ENCODE results near the gene UBR3.
A peak's percentile ranks its signal among the peaks of the same experiment; 100 is the strongest.
"Not testable (repeated sequence)": the region's sequence is repeated elsewhere in the genome, so short reads cannot be mapped to it uniquely, and the experiment has no call there.

UBR3 gene

DNA sequence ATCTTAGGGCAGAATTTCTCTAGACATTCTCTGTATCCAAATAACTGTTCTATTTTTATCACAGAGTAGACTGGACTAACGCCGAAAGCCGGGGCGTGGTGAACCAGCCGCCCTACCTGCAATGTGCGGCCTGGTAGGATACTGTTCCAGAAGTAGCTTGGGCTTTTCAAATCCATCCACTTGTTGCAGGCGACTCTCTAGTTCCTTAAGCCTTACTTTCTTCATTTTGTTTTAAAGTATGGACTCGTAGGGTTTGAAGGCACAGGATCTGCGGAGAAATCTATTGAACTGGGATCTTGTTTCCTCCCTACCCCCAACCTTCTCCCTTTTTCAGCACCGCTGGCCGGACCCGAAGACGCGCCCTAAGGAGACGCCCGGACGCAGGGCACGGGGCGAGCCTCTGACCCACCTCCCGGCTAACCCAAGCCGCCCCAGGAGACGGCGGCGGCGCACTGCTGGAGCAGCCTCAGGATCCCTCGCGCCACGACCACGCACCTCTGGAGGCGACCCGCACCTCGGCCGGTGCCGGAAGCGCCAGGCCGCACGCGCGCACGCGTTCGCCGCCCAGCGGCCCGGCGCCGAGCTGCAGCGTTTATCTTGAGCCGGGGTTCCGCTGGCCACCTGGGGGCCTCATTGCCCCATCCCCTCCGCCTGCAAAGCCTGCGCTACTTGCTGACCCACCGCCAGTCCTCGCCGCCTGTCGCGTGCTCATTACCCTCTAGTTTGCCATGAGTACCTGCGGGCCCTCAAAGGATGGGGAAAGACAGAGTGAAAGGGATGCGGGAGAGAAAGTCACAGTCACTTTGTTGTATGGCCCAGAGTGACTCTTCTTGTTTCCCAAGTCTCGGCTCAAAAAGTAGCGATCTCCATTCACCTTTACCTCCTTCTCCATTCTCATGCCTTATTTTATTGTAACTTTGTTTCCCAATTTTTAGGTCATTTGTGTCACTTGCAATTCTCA is 2.6 kb upstream of the UBR3 start, which contains the start of gene METTL5:
METTL5 (minus strand) TSS at position 533 of the 961 bp plus-strand sequence; CDS start at position 225, 308 bp downstream.
- peak; percentile 88 for DNase-seq

DNA sequence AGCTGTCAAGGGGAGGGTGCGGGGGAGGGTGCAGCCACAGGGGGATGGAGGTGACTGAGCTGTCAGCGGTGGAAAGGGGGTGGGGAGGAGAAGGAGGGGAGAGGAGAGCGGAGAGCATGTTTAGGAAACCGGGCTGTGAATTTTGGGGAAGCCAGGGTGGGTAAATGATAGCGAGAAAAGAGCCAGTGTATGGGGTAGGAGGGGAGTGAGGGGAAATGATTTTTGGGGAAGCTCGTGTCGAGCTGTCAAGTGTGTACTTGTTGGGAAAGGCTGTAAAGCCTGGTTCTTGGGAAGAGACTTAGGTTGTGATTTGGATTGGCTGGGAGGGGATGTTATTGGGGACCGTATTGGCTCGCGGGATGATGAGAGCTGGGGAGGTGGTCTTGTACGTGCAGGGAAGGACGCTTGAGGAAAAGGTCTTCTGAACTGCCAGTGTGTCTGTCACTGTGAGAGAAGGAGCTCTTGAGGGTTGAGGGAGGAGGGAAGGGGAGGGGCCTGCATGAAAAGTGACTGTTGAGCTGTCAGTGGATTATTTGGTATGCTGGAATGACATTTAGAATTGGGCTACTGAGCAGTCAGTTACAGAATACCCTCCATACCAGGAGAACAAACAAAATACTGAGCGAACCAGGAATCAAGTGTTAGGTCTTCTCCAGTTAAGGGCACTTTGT is 1.0 kb downstream of the UBR3 start:
- DNase-seq, result peak; percentile 45

GRCh38 chr2:169834401-169834800 is 7.1 kb downstream of the UBR3 start:
- DNase-seq, result no peak

DNA sequence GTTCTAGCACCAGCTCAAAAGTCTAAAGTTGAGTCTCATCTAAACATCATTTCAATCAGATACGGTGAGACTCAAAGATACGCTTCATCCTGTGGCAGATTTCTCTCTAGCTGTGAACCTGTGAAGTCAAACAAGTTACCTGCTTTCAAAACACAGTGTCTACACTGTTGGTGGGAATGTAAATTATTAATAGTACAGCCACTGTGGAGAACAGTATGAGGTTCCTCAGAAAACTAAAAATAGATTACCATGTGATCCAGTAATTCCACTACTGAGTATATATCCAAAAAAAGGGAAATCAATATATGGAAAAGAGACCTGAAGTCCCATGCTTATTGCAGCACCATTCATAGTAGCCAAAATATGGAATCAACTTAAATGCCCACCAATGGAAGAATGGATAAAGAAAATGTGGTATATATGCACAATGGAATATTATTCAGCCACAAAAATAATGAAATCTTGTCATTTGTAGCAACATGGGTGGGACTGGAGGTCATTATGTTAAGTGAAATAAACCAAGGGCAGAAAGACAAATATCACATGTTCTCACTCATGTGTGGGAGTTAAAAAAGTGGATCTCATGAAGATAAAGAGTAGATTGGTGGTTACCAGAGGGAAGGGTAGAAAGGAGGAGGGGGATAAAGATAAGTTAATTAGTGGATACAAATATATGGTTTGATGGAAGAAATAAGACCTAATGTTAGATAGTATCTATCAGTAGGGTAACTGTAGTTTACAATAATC is 11.7 kb downstream of the UBR3 start:
- no peak for DNase-seq

DNA sequence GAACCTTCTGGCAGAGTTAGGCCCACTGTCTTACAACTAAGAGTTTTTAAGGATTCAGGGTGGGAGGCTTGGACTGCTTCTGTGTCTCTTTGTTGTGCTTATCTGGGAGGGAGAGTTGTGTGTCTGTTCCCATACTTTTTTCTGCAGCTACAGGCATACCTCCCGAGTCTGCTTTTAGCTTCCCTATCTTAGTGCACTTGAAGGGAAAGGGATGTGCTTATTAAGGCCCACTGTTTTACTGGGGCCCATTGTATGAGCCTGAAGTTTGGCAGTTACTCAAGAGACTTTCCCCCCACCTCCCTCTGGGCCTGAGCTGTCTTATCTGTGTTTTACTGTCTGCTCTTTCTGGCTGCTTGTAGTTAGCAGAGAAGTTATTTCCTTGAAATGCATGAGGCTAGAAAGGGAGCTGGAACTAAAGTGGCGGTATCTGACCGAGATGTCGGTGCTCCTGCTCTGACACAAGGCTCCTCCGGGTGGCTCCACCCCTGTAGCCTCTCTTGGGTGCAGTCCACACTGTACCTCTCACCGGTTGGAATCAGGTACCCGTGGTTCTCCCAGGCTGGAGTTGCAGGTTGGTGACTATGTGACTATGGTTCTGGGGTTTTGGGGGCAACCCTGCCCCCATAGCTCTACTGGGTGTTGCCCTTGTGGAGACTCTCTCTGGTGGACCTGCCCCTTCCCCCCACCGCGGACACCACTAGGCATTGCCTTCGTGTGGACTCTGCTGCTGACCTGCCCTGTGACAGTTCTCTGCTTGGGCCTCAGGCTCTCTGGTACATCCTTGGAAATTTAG is 12.9 kb downstream of the UBR3 start:
- DNase-seq, result no peak

GRCh38 chr2:169840747-169841142 is 13.5 kb downstream of the UBR3 start:
- DNase-seq, result no peak

GRCh38 chr2:169841625-169842024 is 14.4 kb downstream of the UBR3 start:
- not testable (repeated sequence) for DNase-seq

GRCh38 chr2:169845016-169845415 is 17.8 kb downstream of the UBR3 start:
- no peak for DNase-seq

GRCh38 chr2:169848959-169849693 is 21.9 kb downstream of the UBR3 start:
- peak; percentile 90 for DNase-seq

DNA sequence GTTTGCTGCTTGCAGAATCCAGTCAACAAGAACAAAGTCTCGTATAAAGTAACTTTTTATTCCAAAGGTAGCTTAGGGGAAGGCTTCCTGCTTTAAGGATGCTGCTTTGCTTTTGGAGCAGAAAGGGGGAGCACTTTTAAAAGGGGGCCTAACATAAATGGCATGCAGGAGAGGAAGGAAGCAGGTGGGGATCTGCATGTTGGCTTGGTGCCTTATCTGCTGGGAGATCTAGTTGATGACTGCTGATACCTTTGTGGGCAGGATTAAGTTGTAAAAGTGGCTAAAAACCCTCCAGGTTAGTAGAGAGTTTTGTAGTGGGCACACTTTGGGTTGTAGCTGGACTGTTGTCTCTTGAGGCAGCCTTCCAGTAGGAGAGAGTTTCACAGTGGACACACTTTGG is 22.5 kb downstream of the UBR3 start:
- DNase-seq, result peak; percentile 46

DNA sequence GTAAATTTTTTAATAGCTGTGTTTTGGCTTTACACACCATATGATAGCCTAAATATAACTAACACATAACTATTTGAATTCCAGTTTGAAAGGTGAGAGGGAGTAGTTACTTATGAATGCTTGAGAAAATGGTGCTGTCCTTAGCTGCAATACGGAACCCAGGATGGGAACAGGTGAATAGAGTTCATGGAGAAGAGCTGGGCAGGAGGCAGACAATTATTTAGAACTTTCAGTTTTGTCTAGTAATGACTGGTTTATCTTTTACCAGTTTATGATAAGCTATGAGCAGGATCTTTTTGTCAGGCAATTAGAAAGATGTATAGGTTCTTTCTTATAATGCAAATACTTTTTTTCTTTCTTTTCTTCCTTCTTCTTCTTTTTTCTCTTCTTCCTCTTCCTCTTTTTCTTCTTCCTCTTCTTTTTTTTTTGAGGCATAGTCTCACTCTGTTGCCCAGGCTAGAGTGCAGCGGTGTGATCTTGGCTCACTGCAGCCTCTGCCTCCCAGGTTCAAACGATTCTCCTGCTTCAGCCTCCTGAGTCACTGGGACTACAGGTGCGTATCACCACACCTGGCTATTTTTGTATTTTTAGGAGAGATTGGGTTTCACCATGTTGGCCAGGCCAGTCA is 25.9 kb downstream of the UBR3 start:
- no peak for DNase-seq

GRCh38 chr2:169855281-169856258 is 28.3 kb downstream of the UBR3 start:
- not testable (repeated sequence) for DNase-seq

GRCh38 chr2:169859423-169859822 is 32.2 kb downstream of the UBR3 start:
- no peak for DNase-seq

DNA sequence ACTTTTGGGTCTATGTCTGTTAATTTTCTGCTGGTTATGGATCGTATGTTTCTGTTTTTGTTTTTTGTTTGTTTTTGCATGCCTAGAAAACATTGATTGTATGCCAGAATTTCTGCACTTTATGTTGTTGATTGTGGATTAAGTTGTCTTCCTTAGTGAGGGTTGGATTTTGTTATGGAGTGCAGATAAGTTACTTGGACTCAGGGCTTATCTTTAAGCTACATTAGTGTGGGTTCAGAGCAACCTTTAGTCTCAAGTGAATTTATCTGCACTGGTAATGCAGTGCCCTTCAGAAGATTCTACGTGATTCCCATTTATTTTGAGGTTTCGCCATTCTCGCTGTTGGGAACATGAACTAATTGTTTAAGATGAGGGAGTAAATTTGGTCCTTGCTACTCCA is 32.9 kb downstream of the UBR3 start:
- DNase-seq, result no peak

DNA sequence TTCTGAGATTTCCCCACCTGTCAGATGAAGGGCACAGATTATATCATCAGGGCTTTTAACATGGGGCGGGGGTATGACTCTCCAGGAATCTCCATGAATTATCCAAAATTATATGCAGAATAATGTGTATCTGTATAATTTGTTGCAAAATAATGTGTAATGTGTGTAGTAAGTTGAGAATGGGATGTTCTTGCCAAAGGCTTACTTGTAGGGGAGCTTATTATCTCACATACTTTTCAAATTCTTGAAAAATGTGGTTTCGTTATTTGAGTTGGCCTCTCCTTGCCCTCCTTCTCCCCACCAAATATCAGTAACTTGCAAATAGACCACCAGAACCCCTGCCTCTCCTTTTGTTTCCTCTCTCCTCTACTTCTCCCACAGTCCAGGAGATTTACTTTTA is 35.6 kb downstream of the UBR3 start:
- no peak for DNase-seq

DNA sequence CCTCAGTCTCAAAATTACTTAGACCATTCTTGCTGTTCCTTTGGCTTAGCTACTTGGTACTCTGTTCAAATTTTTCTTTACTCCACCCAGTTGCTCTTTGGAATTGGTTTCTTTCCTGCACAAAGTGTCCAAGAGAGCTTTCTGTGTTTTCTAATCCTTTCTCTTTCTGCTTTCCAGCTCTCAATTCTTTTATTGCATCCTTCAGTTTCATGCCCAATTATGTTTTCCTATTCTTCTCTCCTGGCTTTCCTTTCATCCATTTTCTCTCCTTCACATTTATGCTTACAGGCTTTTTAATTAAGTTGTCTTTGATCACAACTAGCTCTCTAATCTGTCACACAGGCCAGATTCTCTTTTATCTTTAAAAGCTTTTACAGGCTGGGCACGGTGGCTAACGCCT is 38.2 kb downstream of the UBR3 start:
- DNase-seq, result no peak

DNA sequence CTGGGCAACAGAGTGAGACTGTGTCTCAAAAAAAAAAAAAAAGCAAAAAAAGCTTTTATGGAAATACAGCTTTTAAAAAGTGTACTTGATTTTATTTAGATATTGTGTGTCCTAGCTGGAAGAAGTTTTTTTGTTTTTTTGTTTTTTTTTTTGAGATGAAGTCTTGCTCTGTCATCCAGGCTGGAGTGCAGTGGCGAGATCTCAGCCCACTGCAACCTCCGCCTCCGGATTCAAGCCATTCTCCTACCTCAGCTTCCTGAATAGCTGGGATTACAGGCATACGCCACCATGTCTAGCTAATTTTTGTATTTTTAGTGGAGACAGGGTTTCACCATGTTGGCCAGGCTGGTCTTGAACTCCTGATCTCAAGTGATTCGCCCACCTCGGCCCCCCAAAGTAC is 39.0 kb downstream of the UBR3 start:
- DNase-seq, result not testable (repeated sequence)

DNA sequence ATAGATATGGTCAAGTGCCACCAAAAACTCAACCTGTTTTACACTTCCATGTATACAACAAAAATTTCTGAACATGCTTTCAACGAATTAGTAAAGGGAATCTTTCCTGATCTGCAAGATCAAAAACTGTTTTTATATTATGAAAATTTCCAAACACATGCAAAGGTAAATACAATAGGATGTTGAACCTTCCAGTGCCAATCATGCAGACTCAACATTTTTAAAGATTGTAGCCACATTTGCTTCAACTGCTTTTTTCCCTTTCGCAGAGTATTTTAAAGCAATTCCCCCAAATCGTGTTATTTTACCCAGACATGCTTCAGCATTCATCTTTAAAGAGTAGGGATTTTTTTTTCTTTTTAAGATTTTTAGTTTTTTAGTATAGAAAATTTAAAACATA is 40.3 kb downstream of the UBR3 start:
- DNase-seq, result no peak

DNA sequence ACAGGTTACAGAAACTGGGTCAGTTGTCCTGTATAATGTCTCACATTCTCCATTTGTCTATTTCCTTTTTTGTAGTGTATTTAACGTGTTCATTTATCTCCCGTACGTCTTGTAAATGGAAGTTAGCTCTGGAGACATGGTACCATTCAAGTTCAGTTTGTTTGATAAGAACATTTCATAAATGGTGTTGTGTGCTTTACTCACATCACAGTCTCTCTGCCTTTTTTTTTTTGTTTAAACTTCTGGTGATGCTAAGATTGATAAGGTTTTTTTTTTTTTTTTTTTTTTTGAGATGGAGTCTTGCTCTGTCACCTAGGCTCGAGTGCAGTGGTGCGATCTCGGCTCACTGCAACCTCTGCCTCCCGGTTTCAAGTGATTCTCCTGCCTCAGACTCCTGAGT is 41.7 kb downstream of the UBR3 start:
- DNase-seq, result no peak

DNA sequence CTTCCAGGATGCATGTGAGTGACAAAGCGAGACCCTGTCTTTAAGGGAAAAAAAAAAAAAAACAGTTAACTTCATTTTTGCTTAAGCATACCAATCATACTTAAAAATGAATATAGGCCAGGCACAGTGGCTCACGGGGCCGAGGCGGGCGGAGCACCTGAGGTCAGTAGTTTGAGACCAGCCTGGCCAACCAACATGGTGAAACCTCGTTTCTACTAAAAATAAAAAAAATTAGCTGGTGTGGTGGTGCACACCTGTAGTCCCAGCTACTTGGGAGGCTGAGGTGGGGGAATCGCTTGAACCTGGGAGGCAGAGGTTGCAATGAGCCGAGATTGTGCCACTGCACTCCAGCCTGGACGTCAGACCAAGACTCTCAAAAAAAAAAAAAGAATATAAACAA is 44.1 kb downstream of the UBR3 start:
- DNase-seq, result not testable (repeated sequence)

All from NCI-H345 (cell line).